Left lung (tissue), 10 donors: ENCODE data around the gene RPS27L. TPM values are rescaled to one million over a fixed set of nuclear protein-coding genes. Genes with fewer than 3 reads are reported as not detected.

Experiments
- ATAC-seq: fragments of 200-7000 bp; cut with Tn5 transposase; one replicate; pipeline ENCODE4 v1.9.1; 2020; ENCODE audit warnings: moderate library complexity
- DNase-seq, 4 donors: peaks; one replicate each; pipeline ENCODE4 v3.0.0-alpha.2; 2013 to 2020
- H3K27ac ChIP-seq, 2 donors: fragments of 200-600 bp; sonication (generic) in 1 of 2; one replicate each; pipeline versions ENCODE4 v1.5.0 to v1.8.0; 2020 to 2021
- H3K27me3 ChIP-seq, 2 donors: fragments of 200-600 bp; sonication (generic) in 1 of 2; one replicate each; pipeline versions ENCODE4 v1.5.0 to v1.8.0; 2020 to 2021
- H3K36me3 ChIP-seq, 2 donors: fragments of 200-600 bp; sonication (generic) in 1 of 2; one replicate each; pipeline versions ENCODE4 v1.5.0 to v1.8.0; 2020 to 2021
- H3K4me1 ChIP-seq, 2 donors: fragments of 200-600 bp; one replicate each; pipeline ENCODE4 v1.8.0; 2021
- H3K4me3 ChIP-seq, 2 donors: fragments of 200-600 bp; sonication (generic) in 1 of 2; one replicate each; pipeline versions ENCODE4 v1.5.0 to v1.8.0; 2020 to 2021; ENCODE audit warnings: mild to moderate bottlenecking in 1 of 2
- H3K9me3 ChIP-seq, 2 donors: fragments of 200-600 bp; sonication (generic) in 1 of 2; one replicate each; pipeline versions ENCODE4 v1.5.0 to v1.8.0; 2020 to 2021
- intact Hi-C, 2 donors: fragments of 100-400 bp; cut with DNase I; formaldehyde crosslinking; loops; one replicate each; pipeline versions ENCODE4 v1.11.2 to v1.14.2; 2022
- polyA plus RNA-seq, 6 donors: library from polyadenylated mRNA; unstranded; fragments of 120-200 nt; gene quantifications; one replicate each; pipeline ENCODE4 v1.2.1, GENCODE V29; 2013; ENCODE audit not compliant: insufficient read length in 6 of 6
- total RNA-seq, 2 donors: library from RNA; stranded (reverse); fragmentation: NEBNext Ultra II Directional; extraction: Animal tissue kit (Norgen Biotek cat#: 25700); gene quantifications; one replicate each; pipeline ENCODE4 v1.2.1, GENCODE V29; 2021
- TF ChIP-seq, protein P1 (sequence below), 2 donors: fragments of 200-600 bp; sonication (generic) in 1 of 2; IDR thresholded peaks; one replicate each; pipeline versions ENCODE4 v1.5.0 to v1.8.0; 2021; ENCODE audit warnings: antibody characterized with exemption in 2 of 2
- donor health status: DM: no; HTN: yes; CAD: no.
- donor health status: DM: no; HTN: no; CAD: no.

Gene RPS27L
- total and polyA plus RNA-seq, 8 donors, result 74.8 to 242 (median 82.7) TPM

DNA sequence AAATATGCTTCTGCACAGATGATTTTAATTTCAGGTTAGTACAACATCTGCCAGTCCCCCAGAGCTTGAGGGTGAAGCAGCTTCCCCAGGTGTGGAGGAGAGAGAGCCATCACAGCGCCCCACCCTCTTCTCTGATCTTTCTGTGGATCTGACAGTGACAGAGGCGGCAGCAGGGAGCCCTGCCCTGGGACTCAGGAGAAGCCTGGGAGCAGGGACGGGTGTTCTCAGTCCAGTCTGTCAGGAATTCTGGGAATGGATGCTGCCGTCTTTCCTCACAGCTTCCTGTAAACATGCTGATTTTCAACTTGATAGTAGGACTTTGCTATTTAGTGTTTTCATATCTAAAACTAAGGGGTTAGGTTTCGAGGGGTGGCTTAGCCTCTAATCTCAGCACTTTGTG, 20.8 kb upstream of the RPS27L start:
- intact Hi-C loops, result no loop called here
- H3K4me1 ChIP-seq, result no peaks in the 10 kb centered on the region
- DNase-seq, result no peak
- no peaks in the 10 kb centered on the region for H3K9me3 ChIP-seq
- H3K27me3 ChIP-seq, result no peaks in the 10 kb centered on the region
- H3K36me3 ChIP-seq, result no peaks in the 10 kb centered on the region
- ATAC-seq, result no peak
- no peak overlapping the region for H3K27ac ChIP-seq
- no peak overlapping the region for H3K4me3 ChIP-seq
- TF ChIP-seq, protein P1, sequence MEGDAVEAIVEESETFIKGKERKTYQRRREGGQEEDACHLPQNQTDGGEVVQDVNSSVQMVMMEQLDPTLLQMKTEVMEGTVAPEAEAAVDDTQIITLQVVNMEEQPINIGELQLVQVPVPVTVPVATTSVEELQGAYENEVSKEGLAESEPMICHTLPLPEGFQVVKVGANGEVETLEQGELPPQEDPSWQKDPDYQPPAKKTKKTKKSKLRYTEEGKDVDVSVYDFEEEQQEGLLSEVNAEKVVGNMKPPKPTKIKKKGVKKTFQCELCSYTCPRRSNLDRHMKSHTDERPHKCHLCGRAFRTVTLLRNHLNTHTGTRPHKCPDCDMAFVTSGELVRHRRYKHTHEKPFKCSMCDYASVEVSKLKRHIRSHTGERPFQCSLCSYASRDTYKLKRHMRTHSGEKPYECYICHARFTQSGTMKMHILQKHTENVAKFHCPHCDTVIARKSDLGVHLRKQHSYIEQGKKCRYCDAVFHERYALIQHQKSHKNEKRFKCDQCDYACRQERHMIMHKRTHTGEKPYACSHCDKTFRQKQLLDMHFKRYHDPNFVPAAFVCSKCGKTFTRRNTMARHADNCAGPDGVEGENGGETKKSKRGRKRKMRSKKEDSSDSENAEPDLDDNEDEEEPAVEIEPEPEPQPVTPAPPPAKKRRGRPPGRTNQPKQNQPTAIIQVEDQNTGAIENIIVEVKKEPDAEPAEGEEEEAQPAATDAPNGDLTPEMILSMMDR (IDR thresholded peaks at IDR 0.05), result no peak

DNA sequence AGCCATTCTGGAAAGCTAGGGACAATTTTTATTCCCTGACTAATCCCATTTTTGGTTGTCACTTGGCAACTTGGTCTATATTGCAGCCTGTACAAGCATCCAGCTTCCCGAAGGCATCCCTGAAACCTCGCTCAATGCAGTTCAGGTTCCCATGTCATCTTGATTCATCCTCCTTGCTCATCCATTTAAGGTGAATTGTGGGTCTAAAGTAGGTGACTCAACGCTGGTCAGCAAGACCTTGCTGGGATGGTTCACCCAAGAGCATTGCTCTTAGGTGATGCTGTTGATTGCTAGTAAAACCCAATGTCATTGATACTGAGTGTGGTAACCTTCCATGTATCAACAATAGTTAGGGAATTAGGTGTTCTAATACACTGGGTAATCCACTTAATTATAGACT, 19.0 kb upstream of the RPS27L start:
- Histone ChIP-seq H3K9me3 (no peaks in the 10 kb centered on the region), H3K27me3 (no peaks in the 10 kb centered on the region), H3K27ac (no peak overlapping the region), H3K4me3 (no peak overlapping the region), H3K4me1 (no peaks in the 10 kb centered on the region), H3K36me3 (no peaks in the 10 kb centered on the region)
- intact Hi-C loops, result no loop called here
- TF ChIP-seq, protein P1 (IDR thresholded peaks at IDR 0.05), result no peak
- no peak for DNase-seq
- ATAC-seq, result no peak

DNA sequence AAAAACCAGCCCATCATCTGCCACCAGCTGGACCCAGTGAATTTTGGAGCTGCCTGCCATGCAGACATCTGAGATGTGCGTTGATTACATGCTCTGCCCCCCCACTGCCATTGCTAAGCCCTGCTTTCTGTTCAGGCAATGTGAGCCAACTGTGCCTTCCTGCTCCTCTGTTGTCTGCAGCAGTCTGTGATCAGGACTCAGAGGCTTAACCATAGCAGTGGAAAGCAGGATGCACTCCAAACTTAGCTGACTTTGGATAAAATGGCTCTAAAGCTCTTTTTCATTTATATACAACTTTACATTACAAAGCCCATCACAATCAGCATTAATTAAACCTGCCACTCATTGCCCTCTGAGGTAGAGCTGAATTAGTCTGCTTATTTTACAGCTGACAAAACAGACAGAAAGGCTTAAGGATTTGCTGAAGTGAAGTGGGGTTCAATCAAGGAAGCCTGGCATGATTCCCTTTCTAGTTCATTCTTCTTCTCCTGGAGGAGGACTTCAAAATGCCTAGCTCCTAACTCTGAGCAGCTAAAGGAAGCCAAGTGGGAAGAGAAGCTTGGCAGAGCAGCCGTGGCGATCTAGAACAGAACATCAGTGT, 15.7 kb upstream of the RPS27L start:
- intact Hi-C loops, result no loop called here
- H3K4me1 ChIP-seq, result no peaks in the 10 kb centered on the region
- DNase-seq (no peak), ATAC-seq (no peak)
- TF ChIP-seq, protein P1 (IDR thresholded peaks at IDR 0.05), result no peak
- no peak overlapping the region for H3K4me3 ChIP-seq
- no peaks in the 10 kb centered on the region for H3K27me3 ChIP-seq
- no peak overlapping the region for H3K27ac ChIP-seq
- no peaks in the 10 kb centered on the region for H3K36me3 ChIP-seq
- no peaks in the 10 kb centered on the region for H3K9me3 ChIP-seq

DNA sequence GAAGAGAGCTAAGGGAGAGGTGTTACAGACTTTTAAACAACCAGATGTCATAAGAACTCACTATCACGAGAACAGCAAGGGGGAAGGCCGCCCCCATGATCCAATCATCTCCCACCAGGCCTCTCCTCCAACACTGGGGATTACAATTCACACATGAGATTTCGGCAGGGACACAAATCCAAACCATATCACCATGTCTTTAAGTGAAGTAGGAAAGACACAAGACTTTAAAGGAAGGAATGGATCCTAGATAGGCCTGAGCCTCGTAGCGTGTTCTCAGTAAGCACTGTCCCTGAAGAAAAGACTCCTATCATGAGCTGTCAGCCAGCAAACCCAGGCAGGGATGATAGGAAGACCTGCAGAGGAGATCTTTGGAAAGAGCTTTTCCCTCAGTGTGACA, 15.1 kb upstream of the RPS27L start:
- DNase-seq, result no peak
- intact Hi-C loops, result no loop called here
- ATAC-seq, result no peak
- Histone ChIP-seq H3K9me3 (no peaks in the 10 kb centered on the region), H3K4me1 (no peaks in the 10 kb centered on the region), H3K36me3 (no peaks in the 10 kb centered on the region), H3K4me3 (no peak overlapping the region), H3K27ac (no peak overlapping the region), H3K27me3 (no peaks in the 10 kb centered on the region)
- TF ChIP-seq, protein P1 (IDR thresholded peaks at IDR 0.05), result no peak

DNA sequence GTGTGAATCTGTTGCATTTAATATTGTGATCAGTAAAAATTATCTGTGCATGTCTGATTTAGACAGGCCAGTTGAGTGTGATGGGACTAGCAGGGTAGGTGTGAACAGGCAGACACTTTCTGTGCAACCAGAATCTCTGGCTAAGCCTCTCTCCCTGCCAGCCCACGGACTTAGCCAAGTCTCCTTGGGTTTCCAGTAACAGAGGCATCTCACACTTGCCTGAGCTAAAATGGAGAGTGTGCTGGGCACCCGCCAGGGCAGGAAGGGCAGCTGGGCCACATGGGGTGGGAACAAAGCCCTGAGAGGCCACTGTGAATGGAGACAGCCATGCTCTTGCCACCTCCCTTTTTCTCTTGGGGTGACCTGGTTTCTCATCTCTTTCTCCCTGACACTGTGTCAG, 12.5 kb upstream of the RPS27L start:
- Histone ChIP-seq H3K4me1 (no peaks in the 10 kb centered on the region), H3K36me3 (no peaks in the 10 kb centered on the region), H3K27ac (no peak overlapping the region), H3K27me3 (no peaks in the 10 kb centered on the region), H3K4me3 (no peak overlapping the region), H3K9me3 (no peaks in the 10 kb centered on the region)
- DNase-seq (no peak), ATAC-seq (no peak)
- intact Hi-C loops, result no loop called here
- TF ChIP-seq, protein P1 (IDR thresholded peaks at IDR 0.05), result no peak
